Measurements from ENCODE around the gene TMEM59L.

DNA sequence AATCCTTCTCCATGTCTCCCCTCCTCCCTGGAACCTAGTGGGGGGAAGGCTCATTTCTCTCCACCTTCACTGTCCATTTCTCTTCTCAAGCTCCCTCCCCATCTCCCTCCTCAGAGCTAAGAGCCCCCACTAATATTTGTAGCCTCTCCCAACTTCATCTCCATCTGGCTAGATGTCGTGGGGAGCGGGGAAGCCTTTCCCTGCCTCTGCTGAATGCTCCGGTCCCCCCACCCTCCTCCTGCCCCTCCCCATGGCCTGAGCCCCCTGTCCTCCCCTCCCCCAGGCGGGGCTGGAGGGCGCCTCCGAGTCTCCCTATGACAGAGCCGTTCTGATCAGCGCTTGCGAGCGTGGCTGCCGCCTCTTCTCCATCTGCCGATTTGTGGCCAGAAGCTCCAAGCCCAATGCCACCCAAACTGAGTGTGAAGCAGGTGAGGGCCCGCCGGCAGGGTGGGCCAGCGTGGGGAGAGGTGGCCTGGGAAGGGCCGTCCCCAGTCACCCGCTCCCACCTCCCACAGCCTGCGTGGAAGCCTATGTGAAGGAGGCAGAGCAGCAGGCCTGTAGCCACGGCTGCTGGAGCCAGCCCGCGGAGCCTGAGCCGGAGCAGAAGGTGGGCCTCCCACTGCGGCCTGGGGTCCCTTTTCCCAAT, 1.0 kb downstream of the TMEM59L start:
- no peak for TF ChIP-seq POLR2A (IDR thresholded peaks at IDR 0.05)
- no peak for TF ChIP-seq CTCF (IDR thresholded peaks at IDR 0.05)
- no peak for TF ChIP-seq EP300 (IDR thresholded peaks at IDR 0.05)

All from tibial nerve (tissue), 4 donors.